Mesenchymal stem cell (in vitro differentiated cells and primary cell): ENCODE measurements around the gene APBA1.

Experiments used
- DNase-seq: peaks from one replicate; pipeline ENCODE4 v3.0.0-alpha.2; 2013
- H2AFZ ChIP-seq: one replicate; pipeline ENCODE4 v1.6.1; 2013; ENCODE audit warnings: low read depth, mild to moderate bottlenecking, control low read depth, inconsistent platforms, low read length, moderate library complexity
- H2AK5ac ChIP-seq: 2 replicates; pipeline ENCODE4 v1.6.1; 2013; ENCODE audit warnings: low read length, moderate library complexity, mild to moderate bottlenecking, inconsistent platforms; ENCODE audit not compliant: severe bottlenecking
- H2BK120ac ChIP-seq: one replicate; pipeline ENCODE4 v1.6.1; 2013; ENCODE audit warnings: low read depth, mild to moderate bottlenecking, inconsistent platforms, low read length, moderate library complexity
- H2BK12ac ChIP-seq, 2 experiments: one replicate each; pipeline ENCODE4 v1.6.1; 2013; ENCODE audit warnings: inconsistent platforms in 2 of 2, low read length in 2 of 2, mild to moderate bottlenecking in 2 of 2, moderate library complexity in 2 of 2, control low read depth in 1 of 2
- H2BK15ac ChIP-seq: one replicate; pipeline ENCODE4 v1.6.1; 2013; ENCODE audit warnings: mild to moderate bottlenecking, low read depth, inconsistent platforms; ENCODE audit not compliant: poor library complexity, severe bottlenecking
- H2BK5ac ChIP-seq: 2 replicates; pipeline ENCODE4 v1.6.1; 2013; ENCODE audit warnings: low read depth, mild to moderate bottlenecking, low read length, control low read depth, inconsistent platforms; ENCODE audit not compliant: poor library complexity, severe bottlenecking
- H3K14ac ChIP-seq, 2 experiments: one replicate each; pipeline ENCODE4 v1.6.1; 2013; ENCODE audit warnings: inconsistent platforms in 2 of 2, low read length in 2 of 2, control low read depth in 1 of 2, mild to moderate bottlenecking in 1 of 2, moderate library complexity in 1 of 2
- H3K18ac ChIP-seq, 2 experiments: one replicate each; pipeline ENCODE4 v1.6.1; 2013; ENCODE audit warnings: inconsistent platforms in 2 of 2, low read length in 2 of 2, control low read depth in 1 of 2, low read depth in 1 of 2, mild to moderate bottlenecking in 1 of 2
- H3K23ac ChIP-seq, 2 experiments: one replicate each; pipeline ENCODE4 v1.6.1; 2013; ENCODE audit warnings: inconsistent platforms in 2 of 2, low read length in 2 of 2, mild to moderate bottlenecking in 2 of 2, moderate library complexity in 2 of 2, control low read depth in 1 of 2
- H3K27ac ChIP-seq: 2 replicates; pipeline ENCODE4 v1.5.1; 2013; ENCODE audit warnings: mild to moderate bottlenecking, moderate library complexity, low read length, control low read depth, inconsistent platforms; ENCODE audit not compliant: poor library complexity, severe bottlenecking
- H3K27me3 ChIP-seq, 2 experiments: 2 replicates each; pipeline versions ENCODE4 v1.6.1 to v1.7.0; 2013; ENCODE audit warnings: low read length in 2 of 2, mild to moderate bottlenecking in 2 of 2, moderate library complexity in 2 of 2, control low read depth in 1 of 2, inconsistent platforms in 1 of 2; ENCODE audit not compliant: control insufficient read depth in 1 of 2, insufficient read depth in 1 of 2
- H3K36me3 ChIP-seq, 2 experiments: 2 replicates each; pipeline versions ENCODE4 v1.6.1 to v1.7.0; 2013; ENCODE audit warnings: low read length in 2 of 2, control low read depth in 1 of 2, inconsistent platforms in 1 of 2, low read depth in 1 of 2, mild to moderate bottlenecking in 1 of 2; ENCODE audit not compliant: insufficient read depth in 2 of 2, control insufficient read depth in 1 of 2
- H3K4ac ChIP-seq, 2 experiments: one replicate each; pipeline ENCODE4 v1.6.1; 2013; ENCODE audit warnings: inconsistent platforms in 2 of 2, low read length in 2 of 2, mild to moderate bottlenecking in 2 of 2, moderate library complexity in 2 of 2, control low read depth in 1 of 2, low read depth in 1 of 2
- H3K4me1 ChIP-seq: 2 replicates; pipeline ENCODE4 v1.6.1; 2013; ENCODE audit warnings: low read depth, low read length, control low read depth; ENCODE audit not compliant: control insufficient read depth, insufficient read depth
- H3K4me2 ChIP-seq: 2 replicates; pipeline ENCODE4 v1.6.1; 2013; ENCODE audit warnings: low read length, mild to moderate bottlenecking, inconsistent platforms; ENCODE audit not compliant: poor library complexity, severe bottlenecking
- H3K4me3 ChIP-seq, 2 experiments: 2 replicates each; pipeline versions ENCODE4 v1.5.1 to v1.7.0; 2013; ENCODE audit warnings: low read length in 2 of 2, mild to moderate bottlenecking in 2 of 2, control low read depth in 1 of 2, low read depth in 1 of 2; ENCODE audit not compliant: insufficient read depth in 1 of 2
- H3K79me1 ChIP-seq: replicated peaks from 2 replicates; pipeline ENCODE4 v1.6.1; 2013; ENCODE audit warnings: mild to moderate bottlenecking, control low read depth, low read length, inconsistent platforms; ENCODE audit not compliant: poor library complexity, severe bottlenecking
- H3K9ac ChIP-seq: 2 replicates; pipeline ENCODE4 v1.7.0; 2013; ENCODE audit warnings: mild to moderate bottlenecking, low read length, moderate library complexity
- H3K9me3 ChIP-seq: 2 replicates; pipeline ENCODE4 v1.7.0; 2013; ENCODE audit warnings: mild to moderate bottlenecking, low read length; ENCODE audit not compliant: control insufficient read depth
- H4K8ac ChIP-seq: one replicate; pipeline ENCODE4 v1.6.1; 2013; ENCODE audit warnings: inconsistent platforms, mild to moderate bottlenecking, low read length, moderate library complexity
- H4K91ac ChIP-seq: one replicate; pipeline ENCODE4 v1.6.1; 2013; ENCODE audit warnings: mild to moderate bottlenecking, low read length, inconsistent platforms
- WGBS: methylation state at CpG from one replicate; pipeline ENCODE4 v1.1.7; 2013; ENCODE audit warnings: mixed read lengths; 5-methylcytosine and 5-hydroxymethylcytosine counted together

APBA1 gene

GRCh38 chr9:69621730-69622460 lies 50.3 kb downstream of the APBA1 start:
- Histone ChIP-seq H2BK12ac (no peak overlapping the region), H2BK120ac (no peak overlapping the region), H3K27me3 (no peaks in the 10 kb centered on the region), H2BK5ac (no peak overlapping the region), H2AFZ (no peak overlapping the region), H3K4ac (no peak overlapping the region), H4K91ac (no peak overlapping the region), H2AK5ac (no peak overlapping the region), H3K18ac (no peak overlapping the region), H3K14ac (no peak overlapping the region), H3K23ac (no peak overlapping the region), H3K4me1 (no peaks in the 10 kb centered on the region), H4K8ac (no peak overlapping the region), H3K9me3 (no peaks in the 10 kb centered on the region), H3K27ac (no peak overlapping the region), H3K4me3 (no peak overlapping the region), H2BK15ac (no peak overlapping the region), H3K79me1 (peaks cover 4% of the 10 kb centered on the region), H3K4me2 (no peak overlapping the region), H3K36me3 (no peaks in the 10 kb centered on the region), H3K9ac (no peak overlapping the region)
- WGBS = 92% methylated on average over 3 of the region's 3 CpGs
- DNase-seq = no peak

GRCh38 chr9:69620731-69621130 lies 51.4 kb downstream of the APBA1 start:
- Histone ChIP-seq H3K27ac (no peak overlapping the region), H2BK12ac (no peak overlapping the region), H3K9me3 (no peaks in the 10 kb centered on the region), H3K4ac (no peak overlapping the region), H2BK5ac (no peak overlapping the region), H4K91ac (no peak overlapping the region), H3K9ac (no peak overlapping the region), H3K27me3 (no peaks in the 10 kb centered on the region), H2AK5ac (no peak overlapping the region), H2AFZ (no peak overlapping the region), H2BK15ac (no peak overlapping the region), H3K36me3 (no peaks in the 10 kb centered on the region), H3K14ac (no peak overlapping the region), H3K18ac (no peak overlapping the region), H3K4me2 (no peak overlapping the region), H2BK120ac (no peak overlapping the region), H3K79me1 (peaks cover 4% of the 10 kb centered on the region), H4K8ac (no peak overlapping the region), H3K23ac (no peak overlapping the region), H3K4me3 (no peak overlapping the region), H3K4me1 (no peaks in the 10 kb centered on the region)
- DNase-seq = no peak
- 96% methylated on average over 8 of the region's 8 CpGs for WGBS

GRCh38 chr9:69619233-69619632 lies 52.9 kb downstream of the APBA1 start:
- Histone ChIP-seq H4K91ac (no peak overlapping the region), H3K18ac (no peak overlapping the region), H3K27ac (no peak overlapping the region), H3K4me2 (no peak overlapping the region), H3K79me1 (peaks cover 4% of the 10 kb centered on the region), H3K9ac (no peak overlapping the region), H3K27me3 (no peaks in the 10 kb centered on the region), H3K4me3 (no peak overlapping the region), H4K8ac (no peak overlapping the region), H3K9me3 (no peaks in the 10 kb centered on the region), H3K23ac (no peak overlapping the region), H2BK12ac (no peak overlapping the region), H2BK5ac (no peak overlapping the region), H3K4ac (no peak overlapping the region), H2AFZ (no peak overlapping the region), H3K36me3 (no peaks in the 10 kb centered on the region), H2AK5ac (no peak overlapping the region), H2BK120ac (no peak overlapping the region), H2BK15ac (no peak overlapping the region), H3K14ac (no peak overlapping the region), H3K4me1 (no peaks in the 10 kb centered on the region)
- DNase-seq = no peak
- WGBS = 97% methylated on average over 1 of the region's 1 CpG

- H3K23ac ChIP-seq = no peak overlapping the region
Observed at GRCh38 chr9:69617006-69617405, 55.2 kb downstream of the APBA1 start.

More at GRCh38 chr9:69617006-69617405, 55.2 kb downstream of the APBA1 start:
- H4K8ac ChIP-seq = no peak overlapping the region
- H2BK12ac ChIP-seq = no peak overlapping the region
- no peaks in the 10 kb centered on the region for H3K27me3 ChIP-seq
- H3K18ac ChIP-seq = no peak overlapping the region
- no peak overlapping the region for H2AK5ac ChIP-seq
- H3K36me3 ChIP-seq = no peaks in the 10 kb centered on the region
- H3K27ac ChIP-seq = no peak overlapping the region
- H4K91ac ChIP-seq = no peak overlapping the region
- no peak overlapping the region for H3K4me3 ChIP-seq
- no peak overlapping the region for H2BK120ac ChIP-seq
- no peak overlapping the region for H3K4ac ChIP-seq
- no peak for DNase-seq
- H2AFZ ChIP-seq = no peak overlapping the region
- no peak overlapping the region for H2BK15ac ChIP-seq
- H2BK5ac ChIP-seq = no peak overlapping the region
- H3K4me1 ChIP-seq = no peaks in the 10 kb centered on the region
- H3K9me3 ChIP-seq = no peaks in the 10 kb centered on the region
- H3K4me2 ChIP-seq = no peak overlapping the region
- no peak overlapping the region for H3K9ac ChIP-seq
- peaks cover 3% of the 10 kb centered on the region for H3K79me1 ChIP-seq
- H3K14ac ChIP-seq = no peak overlapping the region
